ENCODE measurements around the gene SUCLA2.

The SUCLA2 gene

DNA sequence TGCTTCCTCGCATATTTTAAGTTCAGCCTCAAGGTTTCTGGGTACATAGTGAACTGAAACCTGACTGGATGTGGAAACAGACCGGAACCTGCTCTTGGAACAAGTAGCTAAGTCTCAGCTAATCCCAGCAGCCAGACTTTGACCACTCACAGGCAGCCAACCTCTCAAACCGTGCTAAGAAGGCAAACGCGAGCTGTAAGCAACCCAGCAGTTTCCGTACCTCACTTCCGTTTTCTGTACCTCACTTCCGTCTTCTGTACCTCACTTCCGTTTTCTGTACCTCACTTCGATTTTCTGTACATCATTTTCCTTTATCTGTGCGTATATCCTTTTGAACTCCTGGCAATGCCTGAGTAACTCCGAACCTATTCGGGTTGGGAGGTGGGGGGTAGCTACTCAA is 96.8 kb downstream of the SUCLA2 start:
- no peaks in the 10 kb centered on the region for H3K27me3 ChIP-seq (ENCODE audit: control insufficient read depth in 1 of 2, insufficient read depth in 2 of 2, low read length in 2 of 2)
- H3K36me3 ChIP-seq (ENCODE audit: control insufficient read depth in 2 of 2, insufficient read depth in 2 of 2, low read length in 2 of 2) = no peaks in the 10 kb centered on the region
- peak overlapping the region in 1 of 2 donors; percentile 15 for H3K4me3 ChIP-seq (ENCODE audit: low read length in 2 of 2)
- no peaks in the 10 kb centered on the region for H3K9me3 ChIP-seq (ENCODE audit: control insufficient read depth in 2 of 2, low read length in 2 of 2)
- H3K9ac ChIP-seq (ENCODE audit: low read length in 2 of 2) = no peak overlapping the region
- H3K27ac ChIP-seq (ENCODE audit: low read length) = no peak overlapping the region
- H3K4me1 ChIP-seq (ENCODE audit: control insufficient read depth, insufficient read depth, low read length) = no peaks in the 10 kb centered on the region

DNA sequence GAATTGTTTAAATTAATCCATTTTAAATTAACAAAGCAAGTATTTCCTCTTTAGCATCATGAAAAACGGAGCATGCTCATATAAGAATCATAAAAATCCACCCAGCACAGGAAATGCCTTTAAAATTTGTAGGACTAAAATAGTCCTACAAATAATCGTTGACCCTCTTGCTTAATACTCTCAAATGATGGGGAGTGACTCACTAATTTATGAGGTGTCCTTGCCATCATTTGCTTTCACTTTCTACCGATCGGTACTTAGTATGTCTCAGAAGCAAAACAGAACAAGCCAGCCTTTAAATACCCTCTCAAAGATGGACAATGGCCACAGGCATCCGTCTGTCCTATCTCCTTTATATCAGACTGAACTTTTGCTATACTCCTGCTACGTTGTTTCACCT is 97.2 kb downstream of the SUCLA2 start:
- peak overlapping the region in 1 of 2 donors; percentile 15 for H3K4me3 ChIP-seq (ENCODE audit: low read length in 2 of 2)
- H3K9me3 ChIP-seq (ENCODE audit: control insufficient read depth in 2 of 2, low read length in 2 of 2) = no peaks in the 10 kb centered on the region
- no peaks in the 10 kb centered on the region for H3K27me3 ChIP-seq (ENCODE audit: control insufficient read depth in 1 of 2, insufficient read depth in 2 of 2, low read length in 2 of 2)
- H3K9ac ChIP-seq (ENCODE audit: low read length in 2 of 2) = no peak overlapping the region
- no peak overlapping the region for H3K27ac ChIP-seq (ENCODE audit: low read length)
- H3K4me1 ChIP-seq (ENCODE audit: control insufficient read depth, insufficient read depth, low read length) = no peaks in the 10 kb centered on the region
- H3K36me3 ChIP-seq (ENCODE audit: control insufficient read depth in 2 of 2, insufficient read depth in 2 of 2, low read length in 2 of 2) = no peaks in the 10 kb centered on the region

- Histone ChIP-seq H3K9me3 (ENCODE audit: control insufficient read depth in 2 of 2, low read length in 2 of 2) (no peaks in the 10 kb centered on the region), H3K36me3 (ENCODE audit: control insufficient read depth in 2 of 2, insufficient read depth in 2 of 2, low read length in 2 of 2) (no peaks in the 10 kb centered on the region), H3K27me3 (ENCODE audit: control insufficient read depth in 1 of 2, insufficient read depth in 2 of 2, low read length in 2 of 2) (no peaks in the 10 kb centered on the region), H3K9ac (ENCODE audit: low read length in 2 of 2) (no peak overlapping the region), H3K4me3 (ENCODE audit: low read length in 2 of 2) (no peak overlapping the region), H3K27ac (ENCODE audit: low read length) (no peak overlapping the region), H3K4me1 (ENCODE audit: control insufficient read depth, insufficient read depth, low read length) (no peaks in the 10 kb centered on the region)
Observed at GRCh38 chr13:47901441-47901840, 99.6 kb downstream of the SUCLA2 start.

GRCh38 chr13:47898080-47898479 is 103.0 kb downstream of the SUCLA2 start:
- Histone ChIP-seq H3K9ac (ENCODE audit: low read length in 2 of 2) (no peak overlapping the region), H3K36me3 (ENCODE audit: control insufficient read depth in 2 of 2, insufficient read depth in 2 of 2, low read length in 2 of 2) (no peaks in the 10 kb centered on the region), H3K4me3 (ENCODE audit: low read length in 2 of 2) (no peak overlapping the region), H3K27ac (ENCODE audit: low read length) (no peak overlapping the region), H3K27me3 (ENCODE audit: control insufficient read depth in 1 of 2, insufficient read depth in 2 of 2, low read length in 2 of 2) (no peaks in the 10 kb centered on the region), H3K4me1 (ENCODE audit: control insufficient read depth, insufficient read depth, low read length) (no peaks in the 10 kb centered on the region), H3K9me3 (ENCODE audit: control insufficient read depth in 2 of 2, low read length in 2 of 2) (no peaks in the 10 kb centered on the region)

DNA sequence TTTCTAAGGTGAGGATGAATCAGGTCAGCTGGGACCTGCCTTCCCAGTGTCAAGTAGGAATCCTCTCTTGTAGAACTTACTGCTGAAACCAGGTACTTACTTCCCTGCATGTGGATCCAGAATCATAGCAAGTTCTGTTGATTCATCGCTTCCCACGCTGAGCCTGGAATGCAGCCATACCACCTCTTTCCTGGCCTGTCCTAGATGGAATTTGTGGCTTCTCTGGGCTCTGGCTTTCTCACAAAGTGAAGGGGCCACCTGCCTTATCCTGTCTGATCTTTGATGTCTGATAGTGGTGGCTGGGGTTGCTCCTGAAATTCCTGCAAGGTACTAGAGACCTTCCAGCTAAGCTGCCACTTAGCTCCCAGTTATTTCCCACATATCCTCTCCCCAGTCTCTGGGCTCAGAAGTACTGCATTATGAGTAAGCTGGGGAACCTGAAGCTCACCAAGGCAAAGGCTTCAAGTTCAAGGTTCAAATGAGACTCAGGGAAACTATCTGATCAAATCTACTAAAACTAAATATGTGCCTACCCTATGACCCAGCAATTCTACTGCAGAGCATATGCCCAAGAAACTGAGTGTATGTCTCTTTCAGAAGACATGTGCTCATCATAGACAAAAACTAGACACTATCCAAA is 103.5 kb downstream of the SUCLA2 start:
- Histone ChIP-seq H3K4me3 (ENCODE audit: low read length in 2 of 2) (no peak overlapping the region), H3K27ac (ENCODE audit: low read length) (no peak overlapping the region), H3K9me3 (ENCODE audit: control insufficient read depth in 2 of 2, low read length in 2 of 2) (no peaks in the 10 kb centered on the region), H3K9ac (ENCODE audit: low read length in 2 of 2) (no peak overlapping the region), H3K36me3 (ENCODE audit: control insufficient read depth in 2 of 2, insufficient read depth in 2 of 2, low read length in 2 of 2) (no peaks in the 10 kb centered on the region), H3K4me1 (ENCODE audit: control insufficient read depth, insufficient read depth, low read length) (no peaks in the 10 kb centered on the region), H3K27me3 (ENCODE audit: control insufficient read depth in 1 of 2, insufficient read depth in 2 of 2, low read length in 2 of 2) (no peaks in the 10 kb centered on the region)

GRCh38 chr13:47896546-47896945 is 104.5 kb downstream of the SUCLA2 start:
- Histone ChIP-seq H3K27me3 (ENCODE audit: control insufficient read depth in 1 of 2, insufficient read depth in 2 of 2, low read length in 2 of 2) (no peaks in the 10 kb centered on the region), H3K4me1 (ENCODE audit: control insufficient read depth, insufficient read depth, low read length) (no peaks in the 10 kb centered on the region), H3K4me3 (ENCODE audit: low read length in 2 of 2) (no peak overlapping the region), H3K27ac (ENCODE audit: low read length) (no peak overlapping the region), H3K9me3 (ENCODE audit: control insufficient read depth in 2 of 2, low read length in 2 of 2) (no peaks in the 10 kb centered on the region), H3K9ac (ENCODE audit: low read length in 2 of 2) (no peak overlapping the region), H3K36me3 (ENCODE audit: control insufficient read depth in 2 of 2, insufficient read depth in 2 of 2, low read length in 2 of 2) (no peaks in the 10 kb centered on the region)

GRCh38 chr13:47896111-47896510 is 105.0 kb downstream of the SUCLA2 start:
- H3K27ac ChIP-seq (ENCODE audit: low read length) = no peak overlapping the region
- no peaks in the 10 kb centered on the region for H3K4me1 ChIP-seq (ENCODE audit: control insufficient read depth, insufficient read depth, low read length)
- H3K4me3 ChIP-seq (ENCODE audit: low read length in 2 of 2) = no peak overlapping the region

GRCh38 chr13:47893527-47893926 is 107.5 kb downstream of the SUCLA2 start:
- Histone ChIP-seq H3K9me3 (ENCODE audit: control insufficient read depth in 2 of 2, low read length in 2 of 2) (no peaks in the 10 kb centered on the region), H3K36me3 (ENCODE audit: control insufficient read depth in 2 of 2, insufficient read depth in 2 of 2, low read length in 2 of 2) (no peaks in the 10 kb centered on the region), H3K4me3 (ENCODE audit: low read length in 2 of 2) (no peak overlapping the region), H3K27me3 (ENCODE audit: control insufficient read depth in 1 of 2, insufficient read depth in 2 of 2, low read length in 2 of 2) (no peaks in the 10 kb centered on the region), H3K4me1 (ENCODE audit: control insufficient read depth, insufficient read depth, low read length) (no peaks in the 10 kb centered on the region), H3K27ac (ENCODE audit: low read length) (no peak overlapping the region), H3K9ac (ENCODE audit: low read length in 2 of 2) (no peak overlapping the region)

More at GRCh38 chr13:47896111-47896510, 105.0 kb downstream of the SUCLA2 start:
- H3K27me3 ChIP-seq (ENCODE audit: control insufficient read depth in 1 of 2, insufficient read depth in 2 of 2, low read length in 2 of 2) = no peaks in the 10 kb centered on the region
- H3K9ac ChIP-seq (ENCODE audit: low read length in 2 of 2) = no peak overlapping the region
- no peaks in the 10 kb centered on the region for H3K9me3 ChIP-seq (ENCODE audit: control insufficient read depth in 2 of 2, low read length in 2 of 2)
- no peaks in the 10 kb centered on the region for H3K36me3 ChIP-seq (ENCODE audit: control insufficient read depth in 2 of 2, insufficient read depth in 2 of 2, low read length in 2 of 2)
